Central memory CD8-positive, alpha-beta T cell (primary cell): ENCODE data around the gene STX1B.

Source experiments
- ATAC-seq: fragments of 150-1000 bp; cut with Tn5 transposase; replicated peaks from 2 replicates; pipeline ENCODE4 v1.10.0; 2022; ENCODE audit warnings: mild to moderate bottlenecking, moderate FRiP score, moderate number of reproducible peaks; ENCODE audit not compliant: poor library complexity, severe bottlenecking; ENCODE audit errors: extremely low read depth
- DNase-seq, 2 donors: peaks; one replicate each; pipeline ENCODE4 v3.0.0; 2021; ENCODE audit warnings: low spot score in 2 of 2
- H3K27ac Mint-ChIP-seq: one replicate; pipeline ENCODE4 v1.8.0; 2022; ENCODE audit warnings: low read depth, mild to moderate bottlenecking, moderate library complexity, mixed read lengths
- H3K27me3 Mint-ChIP-seq: one replicate; pipeline ENCODE4 v1.8.0; 2022; ENCODE audit warnings: mixed read lengths
- H3K36me3 Mint-ChIP-seq: one replicate; pipeline ENCODE4 v1.8.0; 2022; ENCODE audit warnings: mild to moderate bottlenecking, moderate library complexity, mixed read lengths; ENCODE audit not compliant: insufficient read depth
- H3K4me1 Mint-ChIP-seq: one replicate; pipeline ENCODE4 v1.8.0; 2022; ENCODE audit warnings: mixed read lengths
- H3K4me3 Mint-ChIP-seq: one replicate; pipeline ENCODE4 v1.8.0; 2022; ENCODE audit warnings: mild to moderate bottlenecking, moderate library complexity, mixed read lengths
- H3K9me3 Mint-ChIP-seq: one replicate; pipeline ENCODE4 v1.8.0; 2022; ENCODE audit warnings: mixed read lengths

Gene STX1B

DNA sequence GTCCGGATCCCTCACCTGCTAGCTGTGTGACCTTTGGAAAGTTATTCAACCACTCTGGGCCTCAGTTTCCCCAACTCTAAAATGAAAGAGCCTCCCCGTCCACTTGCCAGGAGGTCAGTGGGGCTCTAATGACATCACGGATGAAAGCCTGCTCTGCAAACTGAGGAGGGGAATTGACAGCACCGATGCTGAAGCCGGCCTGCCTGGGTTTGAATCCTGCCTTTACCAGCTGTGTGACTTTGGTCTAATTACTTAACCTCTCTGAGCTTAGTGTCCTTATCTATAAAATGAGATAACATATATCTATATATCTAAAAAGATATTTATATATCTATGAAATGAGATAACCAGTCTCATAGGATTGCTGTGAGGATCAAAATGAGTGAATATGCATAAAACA lies 1.9 kb downstream of the STX1B start:
- H3K36me3 Mint-ChIP-seq = peaks cover 2% of the 10 kb centered on the region
- peaks cover 12% of the 10 kb centered on the region for H3K4me1 Mint-ChIP-seq
- H3K9me3 Mint-ChIP-seq = no peaks in the 10 kb centered on the region
- DNase-seq (no peak), ATAC-seq (no peak)
- no peak overlapping the region for H3K4me3 Mint-ChIP-seq
- H3K27me3 Mint-ChIP-seq = peaks cover 48% of the 10 kb centered on the region
- no peak overlapping the region for H3K27ac Mint-ChIP-seq

DNA sequence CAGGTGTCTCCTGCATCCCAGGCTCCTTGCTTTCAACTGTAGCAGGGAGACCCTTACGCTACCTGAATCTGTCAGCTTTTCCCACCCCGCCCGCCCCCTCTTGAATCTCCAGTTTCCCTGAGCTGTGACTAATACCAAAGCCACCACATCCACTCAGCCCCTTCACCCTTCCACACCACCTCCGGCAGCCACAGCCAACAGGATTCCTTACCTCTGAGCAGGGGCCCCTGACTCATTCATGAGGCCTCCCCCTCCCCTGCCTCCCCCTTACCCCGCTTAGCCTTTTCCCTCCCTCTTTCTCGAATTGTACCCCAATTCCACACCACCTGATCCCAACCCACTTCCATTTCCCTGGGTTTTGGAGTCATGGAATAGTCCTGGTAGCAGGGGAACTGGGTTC lies 2.3 kb downstream of the STX1B start:
- ATAC-seq (no peak), DNase-seq (no peak)
- H3K27ac Mint-ChIP-seq = no peak overlapping the region
- H3K36me3 Mint-ChIP-seq = no peaks in the 10 kb centered on the region
- H3K4me3 Mint-ChIP-seq = no peak overlapping the region
- H3K9me3 Mint-ChIP-seq = no peaks in the 10 kb centered on the region
- H3K4me1 Mint-ChIP-seq = peaks cover 8% of the 10 kb centered on the region
- peaks cover 44% of the 10 kb centered on the region for H3K27me3 Mint-ChIP-seq

DNA sequence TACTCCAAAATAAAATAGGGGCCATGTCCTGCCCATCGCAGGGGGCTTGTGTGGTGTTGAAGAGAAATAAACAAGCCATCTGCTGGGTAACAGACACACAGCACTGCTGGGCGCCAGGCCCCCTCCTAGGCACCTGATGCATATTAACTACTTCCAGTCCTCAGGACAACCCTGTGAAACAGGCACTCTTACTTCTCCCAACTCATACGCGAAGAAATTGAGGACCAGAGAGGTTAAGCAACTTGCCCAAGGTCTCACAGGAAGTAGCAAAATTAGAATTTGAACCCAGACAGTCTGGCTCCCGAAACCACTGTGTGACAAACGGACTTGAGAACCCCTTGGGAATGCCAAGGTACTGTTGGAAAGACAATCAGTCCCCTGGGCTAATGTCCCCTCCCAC lies 2.8 kb downstream of the STX1B start:
- H3K4me3 Mint-ChIP-seq = no peak overlapping the region
- no peak overlapping the region for H3K27ac Mint-ChIP-seq
- peaks cover 39% of the 10 kb centered on the region for H3K27me3 Mint-ChIP-seq
- no peak for DNase-seq
- no peak for ATAC-seq
- H3K9me3 Mint-ChIP-seq = no peaks in the 10 kb centered on the region
- peaks cover 7% of the 10 kb centered on the region for H3K4me1 Mint-ChIP-seq
- no peaks in the 10 kb centered on the region for H3K36me3 Mint-ChIP-seq

DNA sequence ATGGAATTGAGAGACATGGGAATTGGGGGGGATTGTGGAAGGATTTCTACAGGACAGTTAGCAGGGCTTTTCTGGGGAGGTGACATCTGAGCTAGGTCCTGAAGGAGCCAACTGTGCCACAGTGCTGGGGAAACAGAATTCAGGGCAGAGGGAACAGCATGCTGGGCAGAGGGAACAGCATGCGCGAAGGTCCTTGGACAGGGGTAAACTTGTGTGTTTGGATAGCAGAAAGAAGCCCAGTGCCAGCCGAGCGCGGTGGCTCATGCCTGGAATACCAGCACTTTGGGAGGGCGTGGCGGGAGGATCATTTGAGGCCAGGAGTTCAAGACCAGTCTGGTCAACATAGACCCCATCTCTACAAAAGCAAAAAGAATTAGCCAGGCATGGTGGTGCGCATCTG lies 3.8 kb downstream of the STX1B start:
- Mint-ChIP-seq H3K9me3 (no peaks in the 10 kb centered on the region), H3K4me1 (peaks cover 5% of the 10 kb centered on the region), H3K27me3 (peaks cover 28% of the 10 kb centered on the region), H3K27ac (no peak overlapping the region), H3K36me3 (no peaks in the 10 kb centered on the region), H3K4me3 (no peak overlapping the region)
- ATAC-seq = no peak
- DNase-seq = no peak

DNA sequence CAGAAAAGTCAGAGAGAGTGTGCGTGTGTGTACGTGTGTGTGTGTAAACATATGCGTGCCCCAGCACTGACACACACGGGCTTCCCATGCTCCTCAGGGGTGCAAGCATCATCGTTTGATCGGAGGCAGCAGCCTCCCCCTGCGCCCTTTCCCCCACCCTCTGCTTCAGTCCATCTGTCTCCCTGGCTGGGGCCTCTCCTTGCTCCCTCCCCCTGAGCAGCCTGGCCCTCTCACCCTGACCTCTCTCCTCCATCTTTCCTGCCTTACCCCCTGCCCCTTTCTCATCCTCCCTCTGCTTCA lies 4.4 kb downstream of the STX1B start:
- no peak overlapping the region for H3K4me3 Mint-ChIP-seq
- no peak for ATAC-seq
- H3K9me3 Mint-ChIP-seq = no peaks in the 10 kb centered on the region
- H3K36me3 Mint-ChIP-seq = no peaks in the 10 kb centered on the region
- no peak overlapping the region for H3K27ac Mint-ChIP-seq
- no peaks in the 10 kb centered on the region for H3K4me1 Mint-ChIP-seq
- DNase-seq = no peak
- H3K27me3 Mint-ChIP-seq = peaks cover 23% of the 10 kb centered on the region

DNA sequence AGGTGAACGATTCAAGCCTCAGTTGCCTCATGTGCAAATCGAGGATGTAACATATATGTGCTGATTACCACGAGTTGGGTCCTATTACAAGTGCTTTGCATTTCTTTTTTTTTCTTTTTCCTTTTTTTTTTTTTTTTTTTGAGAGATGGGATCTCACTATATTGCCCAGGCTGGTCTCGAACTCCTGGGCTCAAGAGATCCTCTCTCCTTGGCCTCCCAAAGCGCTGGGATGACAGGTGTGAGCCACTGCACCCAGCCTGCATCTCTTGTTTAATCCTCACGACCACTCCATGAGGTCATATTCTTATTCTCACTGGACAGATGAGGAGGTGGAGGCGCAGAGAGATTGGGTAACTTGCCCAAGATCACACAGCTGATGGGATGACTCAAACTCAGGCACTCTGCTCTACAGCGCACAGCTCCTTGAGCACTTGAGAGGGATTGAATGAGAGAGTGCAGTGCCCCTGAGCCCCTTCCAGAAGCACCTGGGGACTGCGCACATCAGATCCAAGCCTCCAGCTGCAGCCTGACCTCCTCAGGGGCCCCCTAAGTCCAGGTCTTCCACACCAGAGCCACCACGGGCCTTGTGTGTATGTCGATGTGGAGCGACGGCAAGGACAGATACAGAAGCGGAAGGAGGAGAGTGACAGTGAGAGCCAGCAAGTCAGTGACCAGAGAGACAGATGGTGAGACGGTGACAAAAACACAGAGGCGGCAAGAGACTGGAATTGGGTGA lies 4.9 kb downstream of the STX1B start:
- no peak overlapping the region for H3K27ac Mint-ChIP-seq
- H3K27me3 Mint-ChIP-seq = peaks cover 20% of the 10 kb centered on the region
- no peak for DNase-seq
- no peaks in the 10 kb centered on the region for H3K36me3 Mint-ChIP-seq
- no peak overlapping the region for H3K4me3 Mint-ChIP-seq
- ATAC-seq = no peak
- no peaks in the 10 kb centered on the region for H3K9me3 Mint-ChIP-seq
- no peaks in the 10 kb centered on the region for H3K4me1 Mint-ChIP-seq

DNA sequence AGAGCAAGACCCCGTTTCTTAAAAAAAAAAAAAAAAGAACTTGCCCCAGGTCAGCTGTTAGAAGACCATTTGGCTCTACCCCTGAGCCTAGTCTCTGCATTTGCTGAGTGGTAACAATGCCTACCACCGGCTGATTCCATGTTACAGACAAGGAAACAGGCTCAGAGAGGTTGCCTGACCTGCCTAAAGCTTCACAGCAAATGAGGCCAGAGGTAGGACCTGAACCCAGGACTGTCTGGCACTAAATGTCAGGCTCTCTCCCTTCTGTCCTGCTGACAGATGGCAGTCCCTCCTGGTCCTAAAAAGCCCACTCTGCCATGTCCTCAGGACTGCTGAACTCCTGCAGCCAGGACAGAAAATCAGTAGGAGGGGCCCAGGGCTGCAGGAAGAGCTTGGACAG lies 5.8 kb downstream of the STX1B start:
- no peak for DNase-seq
- Mint-ChIP-seq H3K27me3 (peaks cover 14% of the 10 kb centered on the region), H3K9me3 (no peaks in the 10 kb centered on the region), H3K27ac (no peak overlapping the region), H3K4me3 (no peak overlapping the region), H3K4me1 (no peaks in the 10 kb centered on the region), H3K36me3 (no peaks in the 10 kb centered on the region)
- no peak for ATAC-seq

DNA sequence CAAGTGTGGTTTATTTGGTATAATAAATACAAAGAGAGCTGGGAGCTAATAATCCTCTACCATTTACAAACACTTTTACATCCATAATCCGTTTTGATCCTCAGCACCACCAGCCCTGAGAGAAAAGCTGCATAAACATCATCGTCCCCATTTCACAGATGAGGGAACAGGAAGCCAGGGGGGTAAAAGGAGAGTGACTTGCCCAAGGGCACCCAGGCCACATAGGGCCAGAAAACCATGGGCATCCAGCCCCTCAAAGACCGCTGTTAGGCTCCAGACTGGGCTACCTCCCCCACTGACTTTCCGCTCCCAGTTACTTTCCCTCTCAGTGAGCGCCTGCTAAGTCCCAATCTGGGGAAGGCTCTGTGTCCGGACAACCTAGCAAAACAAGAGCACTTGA lies 6.7 kb downstream of the STX1B start:
- no peak overlapping the region for H3K4me3 Mint-ChIP-seq
- H3K9me3 Mint-ChIP-seq = no peaks in the 10 kb centered on the region
- H3K27me3 Mint-ChIP-seq = peaks cover 4% of the 10 kb centered on the region
- DNase-seq (no peak), ATAC-seq (no peak)
- no peak overlapping the region for H3K27ac Mint-ChIP-seq
- no peaks in the 10 kb centered on the region for H3K4me1 Mint-ChIP-seq
- H3K36me3 Mint-ChIP-seq = no peaks in the 10 kb centered on the region

DNA sequence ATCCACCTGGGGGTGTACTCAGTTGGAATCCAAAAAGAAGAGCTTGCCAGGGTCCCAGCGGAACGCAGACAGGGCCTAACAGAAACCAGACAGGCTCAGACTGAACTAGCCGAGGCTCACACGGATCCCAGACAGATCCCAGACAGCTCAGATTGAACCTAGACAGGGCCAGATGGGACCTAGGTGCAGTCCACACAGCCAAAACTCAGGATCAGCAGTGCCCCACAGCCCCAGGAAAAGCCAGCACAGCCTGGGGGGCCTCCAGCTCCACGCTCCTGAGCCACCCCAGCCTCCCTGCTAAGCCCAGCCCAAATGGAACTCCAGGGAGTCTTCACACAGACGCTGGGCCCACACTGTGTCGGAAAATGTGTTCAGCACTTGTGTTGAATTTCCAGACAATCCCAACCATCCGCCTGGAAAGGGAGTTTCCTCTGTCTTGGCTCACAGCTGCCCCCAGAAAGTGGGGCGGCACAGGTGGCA lies 7.5 kb downstream of the STX1B start:
- Mint-ChIP-seq H3K27ac (no peak overlapping the region), H3K9me3 (no peaks in the 10 kb centered on the region), H3K4me1 (no peaks in the 10 kb centered on the region), H3K27me3 (no peaks in the 10 kb centered on the region), H3K36me3 (no peaks in the 10 kb centered on the region), H3K4me3 (no peak overlapping the region)
- no peak for DNase-seq
- no peak for ATAC-seq

DNA sequence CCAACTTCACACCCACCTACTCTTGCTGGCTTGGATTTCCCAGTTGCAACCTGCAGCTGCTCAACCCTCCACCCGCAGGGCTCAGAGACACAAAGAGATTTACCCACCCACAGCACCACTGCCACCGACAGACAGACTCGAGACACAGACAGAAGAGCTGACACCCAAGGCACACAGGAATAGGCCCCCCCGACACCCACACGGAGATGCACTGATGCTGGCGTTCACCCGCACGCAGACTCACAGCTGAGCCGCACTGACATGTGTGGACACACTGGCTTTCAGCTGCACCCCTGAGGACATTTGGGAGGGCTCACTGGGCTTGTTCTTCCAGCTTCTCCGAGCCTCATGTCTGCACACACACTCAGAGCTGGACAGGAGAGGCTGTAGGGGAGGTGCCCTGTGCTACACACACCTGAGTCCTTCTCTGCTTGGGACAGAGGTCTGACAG lies 8.2 kb downstream of the STX1B start:
- H3K27ac Mint-ChIP-seq = no peak overlapping the region
- no peak for DNase-seq
- H3K4me3 Mint-ChIP-seq = no peak overlapping the region
- no peaks in the 10 kb centered on the region for H3K36me3 Mint-ChIP-seq
- no peaks in the 10 kb centered on the region for H3K9me3 Mint-ChIP-seq
- H3K4me1 Mint-ChIP-seq = no peaks in the 10 kb centered on the region
- no peaks in the 10 kb centered on the region for H3K27me3 Mint-ChIP-seq
- no peak for ATAC-seq

DNA sequence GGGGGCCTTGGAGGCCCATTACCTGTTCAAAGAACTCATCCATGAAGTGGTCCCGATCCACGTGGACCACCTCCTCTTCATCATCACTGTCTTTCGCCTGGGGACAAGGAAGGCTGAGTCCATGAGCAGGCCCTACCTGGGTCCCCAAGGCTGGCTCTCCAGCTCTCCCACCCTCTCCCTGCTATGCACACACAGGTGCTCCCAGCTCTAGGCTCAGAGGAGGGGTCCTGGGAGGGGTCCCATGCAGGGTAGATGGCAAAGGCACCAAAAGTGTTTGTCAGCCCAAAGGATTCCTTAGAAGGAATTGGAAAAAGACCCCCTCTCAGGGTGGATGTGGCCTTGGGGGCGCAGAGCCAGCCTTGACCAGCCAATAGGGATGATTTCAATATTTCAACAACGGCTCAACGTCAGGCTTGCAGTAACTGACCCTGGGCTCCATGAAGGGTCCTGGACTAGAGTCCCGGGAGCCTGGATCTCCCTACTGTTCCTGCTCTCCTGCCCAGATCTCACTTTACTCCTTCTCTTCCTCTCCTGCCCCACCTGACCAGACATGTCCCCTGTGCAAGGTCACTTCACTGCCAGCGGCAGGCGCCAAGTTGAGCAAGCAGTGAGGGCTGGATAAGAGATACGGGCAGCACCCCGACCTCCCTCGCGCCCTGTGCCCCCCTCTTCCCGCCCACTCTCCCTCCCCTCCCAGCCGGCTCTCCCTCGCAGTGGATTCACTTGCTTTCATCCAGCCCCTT lies 8.8 kb downstream of the STX1B start:
- ATAC-seq (no peak), DNase-seq (no peak)
- Mint-ChIP-seq H3K4me3 (no peak overlapping the region), H3K27ac (no peak overlapping the region), H3K27me3 (no peaks in the 10 kb centered on the region), H3K4me1 (no peaks in the 10 kb centered on the region), H3K36me3 (no peaks in the 10 kb centered on the region), H3K9me3 (no peaks in the 10 kb centered on the region)

DNA sequence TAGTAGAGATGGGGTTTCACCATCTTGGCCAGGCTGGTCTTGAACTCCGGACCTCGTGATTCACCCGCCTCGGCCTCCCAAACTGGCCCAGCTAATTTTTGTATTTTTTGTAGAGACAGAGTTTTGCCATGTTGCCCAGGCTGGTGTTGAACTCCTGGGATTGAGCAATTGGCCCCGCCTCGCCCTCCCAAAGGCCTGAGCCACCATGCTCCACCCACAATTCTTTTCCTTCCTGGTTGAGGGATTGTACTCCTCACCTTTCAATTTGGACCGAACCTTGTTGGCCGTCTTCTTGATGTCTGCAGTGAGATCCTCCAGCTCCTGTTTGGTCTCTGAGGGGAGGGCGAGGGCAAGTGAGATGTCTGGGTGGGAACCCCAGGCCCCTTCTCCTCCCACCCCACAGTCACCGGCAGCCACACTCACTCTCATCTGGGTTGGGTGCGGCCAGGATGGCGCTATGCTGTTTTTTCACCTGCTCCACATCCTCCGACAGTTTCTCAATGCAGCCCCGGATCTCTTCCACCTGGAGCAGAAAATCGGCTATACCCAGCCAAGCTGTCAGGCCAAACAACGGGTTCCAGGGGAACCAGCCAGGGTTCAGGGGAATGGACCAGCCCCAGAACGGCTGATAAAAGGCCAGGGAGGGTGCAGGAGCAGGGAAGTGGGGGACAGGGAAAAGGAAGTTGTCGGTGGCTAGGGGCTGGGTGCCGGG lies 9.6 kb downstream of the STX1B start:
- Mint-ChIP-seq H3K27me3 (no peaks in the 10 kb centered on the region), H3K27ac (no peak overlapping the region), H3K9me3 (no peaks in the 10 kb centered on the region), H3K4me1 (peaks cover 4% of the 10 kb centered on the region), H3K4me3 (no peak overlapping the region), H3K36me3 (no peaks in the 10 kb centered on the region)
- ATAC-seq (no peak), DNase-seq (no peak)
